Measurements from ENCODE around the gene WIZ. TPM values are rescaled to one million over a fixed set of nuclear protein-coding genes. Genes with fewer than 3 reads are reported as not detected.

The WIZ gene
- total and polyA plus RNA-seq, 4 donors: 8.7 to 72.6 (median 40.9) TPM

- no peak for DNase-seq (ENCODE audit: low read depth in 4 of 6, low spot score in 6 of 6)
- 85% methylated on average over 9 of the region's 9 CpGs for WGBS (ENCODE audit: insufficient coverage)
- no peaks in the 10 kb centered on the region for H3K36me3 ChIP-seq (ENCODE audit: control insufficient read depth, insufficient read depth, low read length)
- H3K4me3 ChIP-seq (ENCODE audit: low read depth, low read length): no peak overlapping the region
- H3K4me1 ChIP-seq (ENCODE audit: control insufficient read depth, insufficient read depth, low read length): peaks cover 31% of the 10 kb centered on the region
- peaks cover 66% of the 10 kb centered on the region for H3K27me3 ChIP-seq (ENCODE audit: control insufficient read depth, insufficient read depth, low read length)
- no peak overlapping the region for H3K27ac ChIP-seq (ENCODE audit: low read depth, low read length)
- H3K9me3 ChIP-seq (ENCODE audit: control insufficient read depth, insufficient read depth, low read length): no peaks in the 10 kb centered on the region
Observed at GRCh38 chr19:15455996-15456395, 6.2 kb upstream of the WIZ start.

- H3K27ac ChIP-seq (ENCODE audit: low read depth, low read length): no peak overlapping the region
- H3K27me3 ChIP-seq (ENCODE audit: control insufficient read depth, insufficient read depth, low read length): peaks cover 61% of the 10 kb centered on the region
- no peak for DNase-seq (ENCODE audit: low read depth in 4 of 6, low spot score in 6 of 6)
- H3K9me3 ChIP-seq (ENCODE audit: control insufficient read depth, insufficient read depth, low read length): no peaks in the 10 kb centered on the region
- no peak overlapping the region for H3K4me3 ChIP-seq (ENCODE audit: low read depth, low read length)
- peaks cover 33% of the 10 kb centered on the region for H3K4me1 ChIP-seq (ENCODE audit: control insufficient read depth, insufficient read depth, low read length)
- no peaks in the 10 kb centered on the region for H3K36me3 ChIP-seq (ENCODE audit: control insufficient read depth, insufficient read depth, low read length)
- WGBS (ENCODE audit: insufficient coverage): 86% methylated on average over 17 of the region's 17 CpGs
Observed at GRCh38 chr19:15453906-15454860, 4.4 kb upstream of the WIZ start.

- no peaks in the 10 kb centered on the region for H3K9me3 ChIP-seq (ENCODE audit: control insufficient read depth, insufficient read depth, low read length)
- no peak for DNase-seq (ENCODE audit: low read depth in 4 of 6, low spot score in 6 of 6)
- H3K4me1 ChIP-seq (ENCODE audit: control insufficient read depth, insufficient read depth, low read length): peaks cover 38% of the 10 kb centered on the region
- peaks cover under 1% of the 10 kb centered on the region for H3K36me3 ChIP-seq (ENCODE audit: control insufficient read depth, insufficient read depth, low read length)
- peaks cover 57% of the 10 kb centered on the region for H3K27me3 ChIP-seq (ENCODE audit: control insufficient read depth, insufficient read depth, low read length)
- H3K27ac ChIP-seq (ENCODE audit: low read depth, low read length): no peak overlapping the region
- 4% methylated on average over 41 of the region's 44 CpGs for WGBS (ENCODE audit: insufficient coverage)
- H3K4me3 ChIP-seq (ENCODE audit: low read depth, low read length): peak overlapping the region; percentile 21
Observed at GRCh38 chr19:15453091-15453578, 3.4 kb upstream of the WIZ start.

- Histone ChIP-seq H3K4me3 (ENCODE audit: low read depth, low read length) (peak overlapping the region; percentile 21), H3K27ac (ENCODE audit: low read depth, low read length) (no peak overlapping the region), H3K27me3 (ENCODE audit: control insufficient read depth, insufficient read depth, low read length) (peaks cover 50% of the 10 kb centered on the region), H3K4me1 (ENCODE audit: control insufficient read depth, insufficient read depth, low read length) (peaks cover 32% of the 10 kb centered on the region), H3K36me3 (ENCODE audit: control insufficient read depth, insufficient read depth, low read length) (peaks cover 8% of the 10 kb centered on the region), H3K9me3 (ENCODE audit: control insufficient read depth, insufficient read depth, low read length) (no peaks in the 10 kb centered on the region)
- WGBS (ENCODE audit: insufficient coverage): 4% methylated on average over 34 of the region's 37 CpGs
- peak in 2 of 6 donors; percentile 53 to 72 for DNase-seq (ENCODE audit: low read depth in 4 of 6, low spot score in 6 of 6)
Observed at GRCh38 chr19:15452111-15453047, 2.6 kb upstream of the WIZ start.

- WGBS (ENCODE audit: insufficient coverage): 82% methylated on average over 1 of the region's 1 CpG
- Histone ChIP-seq H3K9me3 (ENCODE audit: control insufficient read depth, insufficient read depth, low read length) (no peaks in the 10 kb centered on the region), H3K4me3 (ENCODE audit: low read depth, low read length) (no peak overlapping the region), H3K27me3 (ENCODE audit: control insufficient read depth, insufficient read depth, low read length) (peaks cover 33% of the 10 kb centered on the region), H3K27ac (ENCODE audit: low read depth, low read length) (no peak overlapping the region), H3K36me3 (ENCODE audit: control insufficient read depth, insufficient read depth, low read length) (peaks cover 27% of the 10 kb centered on the region), H3K4me1 (ENCODE audit: control insufficient read depth, insufficient read depth, low read length) (peaks cover 22% of the 10 kb centered on the region)
- DNase-seq (ENCODE audit: low read depth in 4 of 6, low spot score in 6 of 6): no peak
Observed at GRCh38 chr19:15450528-15450890, 753 bp upstream of the WIZ start.

GRCh38 chr19:15448778-15449619 is 757 bp downstream of the WIZ start:
- DNase-seq (ENCODE audit: low read depth in 4 of 6, low spot score in 6 of 6): peak in 2 of 6 donors; percentile 26 to 35
- Histone ChIP-seq H3K27me3 (ENCODE audit: control insufficient read depth, insufficient read depth, low read length) (peaks cover 18% of the 10 kb centered on the region), H3K9me3 (ENCODE audit: control insufficient read depth, insufficient read depth, low read length) (no peaks in the 10 kb centered on the region), H3K4me1 (ENCODE audit: control insufficient read depth, insufficient read depth, low read length) (peaks cover 22% of the 10 kb centered on the region), H3K4me3 (ENCODE audit: low read depth, low read length) (peak overlapping the region; percentile 41), H3K27ac (ENCODE audit: low read depth, low read length) (no peak overlapping the region), H3K36me3 (ENCODE audit: control insufficient read depth, insufficient read depth, low read length) (peaks cover 42% of the 10 kb centered on the region)
- WGBS (ENCODE audit: insufficient coverage): under 1% methylated on average over 30 of the region's 43 CpGs

GRCh38 chr19:15448044-15448777 is 1.5 kb downstream of the WIZ start:
- Histone ChIP-seq H3K27ac (ENCODE audit: low read depth, low read length) (no peak overlapping the region), H3K4me1 (ENCODE audit: control insufficient read depth, insufficient read depth, low read length) (peaks cover 21% of the 10 kb centered on the region), H3K4me3 (ENCODE audit: low read depth, low read length) (peak overlapping the region; percentile 41), H3K27me3 (ENCODE audit: control insufficient read depth, insufficient read depth, low read length) (peaks cover 10% of the 10 kb centered on the region), H3K36me3 (ENCODE audit: control insufficient read depth, insufficient read depth, low read length) (peaks cover 46% of the 10 kb centered on the region), H3K9me3 (ENCODE audit: control insufficient read depth, insufficient read depth, low read length) (no peaks in the 10 kb centered on the region)
- DNase-seq (ENCODE audit: low read depth in 4 of 6, low spot score in 6 of 6): no peak
- WGBS (ENCODE audit: insufficient coverage): 46% methylated on average over 14 of the region's 17 CpGs

- Histone ChIP-seq H3K4me1 (ENCODE audit: control insufficient read depth, insufficient read depth, low read length) (peaks cover 12% of the 10 kb centered on the region), H3K9me3 (ENCODE audit: control insufficient read depth, insufficient read depth, low read length) (no peaks in the 10 kb centered on the region), H3K4me3 (ENCODE audit: low read depth, low read length) (no peak overlapping the region), H3K36me3 (ENCODE audit: control insufficient read depth, insufficient read depth, low read length) (peaks cover 52% of the 10 kb centered on the region), H3K27ac (ENCODE audit: low read depth, low read length) (no peak overlapping the region), H3K27me3 (ENCODE audit: control insufficient read depth, insufficient read depth, low read length) (peaks cover 3% of the 10 kb centered on the region)
- WGBS (ENCODE audit: insufficient coverage): 90% methylated on average over 3 of the region's 4 CpGs
- no peak for DNase-seq (ENCODE audit: low read depth in 4 of 6, low spot score in 6 of 6)
Observed at GRCh38 chr19:15447057-15447456, 2.7 kb downstream of the WIZ start.

Measured in spinal cord (tissue), 10 donors.